ENCODE data around the gene SGPL1. TPM values are rescaled to one million over a fixed set of nuclear protein-coding genes. Genes with fewer than 3 reads are reported as not detected.

The SGPL1 gene
- total and polyA plus RNA-seq, 2 of the 8 experiments (the other 6 are each of a cell fraction or from before 2014, with no cell fraction given): 20.5 to 51.6 TPM

- peak within 1 kb of the TSS; percentile 75 for H4K91ac ChIP-seq (replicated peaks; ENCODE audit: insufficient read length, low read length)
- no peak within 1 kb of the TSS; the same call in 1 of the 2 replicates for H2AK5ac ChIP-seq (ENCODE audit: low read depth, low read length)
- peak within 1 kb of the TSS; percentile 88 for H3K18ac ChIP-seq (ENCODE audit: extremely low read depth, low read length)
- ChIA-PET POLR2A (ENCODE audit: partially characterized antibody) (interaction anchor here (0.9 to 3.2 kb wide), 9 partner anchors 10 to 327 kb away, joined by 3 to 12 read pairs (median 4); no protein-coding TSS in a partner anchor), CTCF (ENCODE audit: partially characterized antibody) (interaction anchor here (1.1 to 2.0 kb wide), 5 partner anchors 7 to 268 kb away, joined by 3 to 10 read pairs (median 4); no protein-coding TSS in a partner anchor)
- H3K23me2 ChIP-seq (ENCODE audit: low read depth, low read length): peaks cover 3% of the 10 kb centered on the region
- H2AFZ ChIP-seq (ENCODE audit: low read length): peak within 1 kb of the TSS; percentile 64
- WGBS, 2 experiments (ENCODE audit: extremely low coverage in 1 of 2, insufficient coverage in 1 of 2, insufficient read length in 1 of 2, insufficient replicate concordance in 2 of 2, low coverage in 1 of 2, low lambda C conversion rate in 2 of 2, missing lambda C conversion rate in 1 of 2): 2% methylated on average over 52 of the region's 85 CpGs; no CpG with 5 or more reads in 1 of the 2 experiments
- peak within 1 kb of the TSS; percentile 62 for H3K56ac ChIP-seq (replicated peaks; ENCODE audit: insufficient read length, low read depth, low read length)
- H3K23ac ChIP-seq (ENCODE audit: insufficient read length): no peak within 1 kb of the TSS
- peak within 1 kb of the TSS; percentile 55 to 72 (median 64) for H3K4me3 ChIP-seq (ENCODE audit: extremely low read depth in 1 of 4, insufficient read depth in 2 of 4, low read depth in 3 of 4, low read length in 4 of 4)
- peak within 1 kb of the TSS in 2 of 4 experiments; percentile 33 to 50; a peak in 3 of 7 replicates for H3K9ac ChIP-seq (replicated peaks in 1 of 4; ENCODE audit: extremely low read depth in 1 of 4, low read depth in 3 of 4, low read length in 3 of 4)
- H3K79me2 ChIP-seq (ENCODE audit: control insufficient read depth in 1 of 2, insufficient read depth in 2 of 2, low read length in 2 of 2): no peaks in the 10 kb centered on the region
- no peaks in the 10 kb centered on the region for H3K79me1 ChIP-seq (ENCODE audit: low read depth, low read length)
- H3K4me2 ChIP-seq (ENCODE audit: insufficient read depth in 1 of 2, low read depth in 2 of 2, low read length in 2 of 2): peak within 1 kb of the TSS; percentile 81 to 82
- no peak within 1 kb of the TSS for H2BK12ac ChIP-seq (ENCODE audit: low read depth, low read length)
- H2BK120ac ChIP-seq (replicated peaks; ENCODE audit: low read depth, low read length): peak within 1 kb of the TSS; percentile 36
- H3K4ac ChIP-seq (replicated peaks; ENCODE audit: insufficient read length, low read depth, low read length): no peak within 1 kb of the TSS
- H2BK15ac ChIP-seq (ENCODE audit: low read length): no peak within 1 kb of the TSS
- H3K14ac ChIP-seq (ENCODE audit: insufficient read length): no peak within 1 kb of the TSS
- no peaks in the 10 kb centered on the region for H3K9me3 ChIP-seq (ENCODE audit: insufficient read depth in 2 of 2, low read depth in 1 of 2, low read length in 1 of 2)
- H3K27me3 ChIP-seq (replicated peaks in 1 of 4; ENCODE audit: control insufficient read depth in 3 of 4, extremely low read depth in 1 of 4, insufficient read depth in 3 of 4, low read length in 3 of 4): no peaks in the 10 kb centered on the region; a peak in 1 of 7 replicates
- H3K4me1 ChIP-seq (replicated peaks in 1 of 4; ENCODE audit: control insufficient read depth in 3 of 4, insufficient read depth in 4 of 4, low read length in 3 of 4): peaks cover 7 to 22% (median 18%) of the 10 kb centered on the region in 4 experiments; a peak in 6 of 7 replicates
- DNase-seq (ENCODE audit: low read depth in 1 of 2, low spot score in 2 of 2): peak in 1 of 2 experiments; percentile 81
- H2BK20ac ChIP-seq (ENCODE audit: low read length): no peak within 1 kb of the TSS
- peak within 1 kb of the TSS; percentile 62; the same call in 1 of the 2 replicates for H2BK5ac ChIP-seq (ENCODE audit: low read depth, low read length)
- H4K5ac ChIP-seq (ENCODE audit: insufficient read length, low read depth, low read length): peak within 1 kb of the TSS; percentile 76
- no peak within 1 kb of the TSS for H3K27ac ChIP-seq (ENCODE audit: low read depth, low read length)
- FAIRE-seq: no peak
- peak within 1 kb of the TSS; percentile 48; the same call in 1 of the 2 replicates for H4K8ac ChIP-seq (ENCODE audit: extremely low read depth, insufficient read depth, low read length)
- H4K20me1 ChIP-seq (replicated peaks in 1 of 2; ENCODE audit: control insufficient read depth in 1 of 2, insufficient read depth in 2 of 2, low read length in 2 of 2): no peaks in the 10 kb centered on the region
- H3K36me3 ChIP-seq (ENCODE audit: control insufficient read depth in 2 of 4, insufficient read depth in 4 of 4, low read length in 3 of 4): peaks cover 0 to 16% (median 5%) of the 10 kb centered on the region in 4 experiments; a peak in 2 of 8 replicates
- TF ChIP-seq NANOG (IDR thresholded peaks at IDR 0.05; ENCODE audit: insufficient read depth, low read depth, low read length, poor library complexity, severe bottlenecking): no peak
- TF ChIP-seq SP1 (IDR thresholded peaks at IDR 0.05; ENCODE audit: low read depth, low read length): no peak
- TF ChIP-seq BACH1 (IDR thresholded peaks at IDR 0.05; ENCODE audit: low read length): no peak
- no peak for TF ChIP-seq CBX5 (IDR thresholded peaks at IDR 0.05; ENCODE audit: low read depth, low read length)
- no peak for TF ChIP-seq YY1 (IDR thresholded peaks at IDR 0.05; ENCODE audit: low read depth, low read length)
- TF ChIP-seq HDAC2 (IDR thresholded peaks at IDR 0.05; ENCODE audit: borderline replicate concordance in 1 of 2, low read depth in 2 of 2, low read length in 2 of 2): peak in 1 of 2 experiments; percentile 53; a peak in 1 of 4 replicates
- no peak for TF ChIP-seq GABPA (IDR thresholded peaks at IDR 0.05; ENCODE audit: borderline replicate concordance, insufficient read depth, low read length)
- TF ChIP-seq TAF1 (IDR thresholded peaks at IDR 0.05; ENCODE audit: low read depth, low read length): peak; percentile 11; the same call in 1 of the 2 replicates
- TF ChIP-seq KDM5A (IDR thresholded peaks at IDR 0.05; ENCODE audit: low read length): no peak
- TF ChIP-seq SUZ12 (IDR thresholded peaks at IDR 0.05; ENCODE audit: low read length): no peak
Observed at GRCh38 chr10:70887804-70888800, 72.4 kb downstream of the SGPL1 start, which contains the start of gene PCBD1. Gene PCBD1 (minus strand): TSS chr10:70888565. CDS start chr10:70888533, 32 bp downstream.
